ENCODE measurements around the gene ELMO1.

Gene ELMO1

DNA sequence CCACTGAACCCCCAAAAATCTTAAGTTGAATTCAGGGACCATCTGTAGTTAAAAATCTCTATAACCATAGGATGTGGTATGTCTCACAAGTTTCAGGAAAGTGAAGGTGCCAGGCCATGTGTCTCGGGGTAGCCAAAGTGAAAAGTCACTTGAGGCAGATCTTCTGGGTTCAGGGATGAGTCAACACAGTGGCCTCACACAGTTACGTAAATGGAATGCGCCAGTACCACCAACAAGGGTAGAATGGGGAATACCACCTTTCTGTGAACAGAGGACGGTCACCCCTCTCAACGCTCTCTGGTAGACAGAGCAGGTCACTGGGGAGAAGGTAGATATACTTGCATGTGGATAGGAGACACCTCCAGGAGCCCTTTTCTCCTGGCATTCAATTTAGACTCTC lies 71.4 kb downstream of the ELMO1 start:
- Histone ChIP-seq H3K36me3 (ENCODE audit: control insufficient read depth in 2 of 2, insufficient read depth in 2 of 2, low read length in 2 of 2) (no peaks in the 10 kb centered on the region), H3K4me1 (ENCODE audit: control insufficient read depth in 2 of 2, insufficient read depth in 2 of 2, low read length in 2 of 2) (no peaks in the 10 kb centered on the region), H3K4me3 (ENCODE audit: low read length in 2 of 2) (no peak overlapping the region), H3K27me3 (ENCODE audit: control insufficient read depth in 2 of 2, insufficient read depth in 2 of 2, low read length in 2 of 2) (no peaks in the 10 kb centered on the region), H3K9ac (ENCODE audit: low read depth in 1 of 2, low read length in 2 of 2) (no peak overlapping the region), H3K27ac (ENCODE audit: low read depth in 2 of 2, low read length in 2 of 2) (no peak overlapping the region), H3K9me3 (ENCODE audit: control insufficient read depth in 2 of 2, low read length in 2 of 2) (no peaks in the 10 kb centered on the region)

DNA sequence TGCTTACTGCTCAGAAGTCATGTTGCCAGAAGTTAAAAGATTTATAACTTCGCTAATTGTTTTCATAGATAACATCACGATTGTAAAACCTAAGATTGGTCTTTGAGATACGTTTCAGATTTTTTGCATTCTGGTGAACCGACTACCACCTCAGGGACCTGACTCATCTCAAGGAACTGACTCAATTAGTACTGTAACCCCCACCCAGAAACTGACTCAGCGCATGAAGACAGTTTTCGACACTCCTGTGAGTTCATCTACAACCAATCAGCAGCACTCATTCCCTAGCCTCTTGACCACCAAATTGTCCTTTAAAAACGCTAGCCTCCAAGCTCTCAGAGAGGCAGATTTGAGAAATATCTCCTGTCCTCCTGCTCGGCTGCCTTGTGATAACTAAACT lies 72.3 kb downstream of the ELMO1 start:
- Histone ChIP-seq H3K27me3 (ENCODE audit: control insufficient read depth in 2 of 2, insufficient read depth in 2 of 2, low read length in 2 of 2) (no peaks in the 10 kb centered on the region), H3K4me1 (ENCODE audit: control insufficient read depth in 2 of 2, insufficient read depth in 2 of 2, low read length in 2 of 2) (no peaks in the 10 kb centered on the region), H3K27ac (ENCODE audit: low read depth in 2 of 2, low read length in 2 of 2) (no peak overlapping the region), H3K9me3 (ENCODE audit: control insufficient read depth in 2 of 2, low read length in 2 of 2) (no peaks in the 10 kb centered on the region), H3K9ac (ENCODE audit: low read depth in 1 of 2, low read length in 2 of 2) (no peak overlapping the region), H3K36me3 (ENCODE audit: control insufficient read depth in 2 of 2, insufficient read depth in 2 of 2, low read length in 2 of 2) (no peaks in the 10 kb centered on the region), H3K4me3 (ENCODE audit: low read length in 2 of 2) (no peak overlapping the region)

DNA sequence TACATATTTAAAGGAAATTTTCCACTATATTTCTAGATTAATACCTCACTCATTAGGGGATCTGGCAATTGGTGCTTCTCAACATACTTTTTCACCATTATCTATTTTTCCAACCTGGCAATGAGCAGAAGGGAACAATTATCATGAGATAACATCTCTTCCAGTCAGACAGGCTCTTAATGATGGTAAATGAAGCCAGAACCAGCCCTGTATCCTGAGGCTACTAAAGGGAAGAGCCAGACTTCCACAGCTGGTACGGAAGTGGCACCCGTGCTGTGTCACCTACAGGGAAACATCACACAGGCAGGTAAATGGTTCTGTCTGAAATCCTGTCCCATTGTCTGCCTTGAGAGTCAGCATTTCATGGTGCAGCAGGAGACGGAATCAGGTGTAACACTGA lies 75.9 kb downstream of the ELMO1 start:
- no peak overlapping the region for H3K27ac ChIP-seq (ENCODE audit: low read depth in 2 of 2, low read length in 2 of 2)

DNA sequence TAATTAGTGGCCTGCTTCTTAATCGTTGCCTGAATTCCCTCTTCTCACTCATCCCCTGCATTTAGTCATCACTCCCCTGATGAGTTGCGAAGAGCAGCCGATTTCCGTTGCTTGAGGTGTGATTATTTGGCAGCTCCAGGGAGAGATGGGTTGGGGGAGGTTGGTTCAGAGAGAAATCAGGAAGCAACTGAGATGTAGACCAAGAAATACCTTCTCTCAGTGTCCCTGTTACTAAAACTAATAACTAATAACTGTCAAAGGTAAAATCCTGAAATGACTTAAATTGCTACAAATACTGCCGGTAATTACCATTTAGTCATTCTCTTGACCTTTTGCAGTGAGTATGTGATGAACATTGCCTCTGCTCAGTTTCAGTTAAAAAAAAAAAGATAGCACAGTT lies 76.9 kb downstream of the ELMO1 start:
- Histone ChIP-seq H3K27ac (ENCODE audit: low read depth in 2 of 2, low read length in 2 of 2) (no peak overlapping the region), H3K9me3 (ENCODE audit: control insufficient read depth in 2 of 2, low read length in 2 of 2) (no peaks in the 10 kb centered on the region)

More for the DNA sequence above, 75.9 kb downstream of the ELMO1 start:
- Histone ChIP-seq H3K9ac (ENCODE audit: low read depth in 1 of 2, low read length in 2 of 2) (no peak overlapping the region), H3K36me3 (ENCODE audit: control insufficient read depth in 2 of 2, insufficient read depth in 2 of 2, low read length in 2 of 2) (no peaks in the 10 kb centered on the region), H3K9me3 (ENCODE audit: control insufficient read depth in 2 of 2, low read length in 2 of 2) (no peaks in the 10 kb centered on the region), H3K4me1 (ENCODE audit: control insufficient read depth in 2 of 2, insufficient read depth in 2 of 2, low read length in 2 of 2) (no peaks in the 10 kb centered on the region), H3K4me3 (ENCODE audit: low read length in 2 of 2) (no peak overlapping the region), H3K27me3 (ENCODE audit: control insufficient read depth in 2 of 2, insufficient read depth in 2 of 2, low read length in 2 of 2) (no peaks in the 10 kb centered on the region)

DNA sequence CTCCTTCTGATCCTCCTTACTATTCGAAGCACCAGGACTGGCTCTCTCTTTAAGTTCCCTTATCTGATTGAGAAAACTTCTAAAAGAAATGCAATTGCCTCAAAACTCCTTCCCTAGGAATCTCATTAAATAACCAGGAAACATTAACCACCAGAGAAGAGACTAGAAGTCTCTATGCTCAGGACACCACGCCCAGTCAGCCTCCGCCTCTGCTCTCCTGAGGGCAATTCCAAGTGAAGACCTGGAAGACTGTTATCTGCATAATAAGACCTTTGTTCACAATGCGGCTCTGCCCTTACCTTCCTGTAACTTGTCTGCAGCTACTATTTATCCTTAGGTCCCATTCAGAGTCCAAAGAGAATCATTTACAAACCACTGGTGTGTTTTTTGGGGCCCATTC lies 78.8 kb downstream of the ELMO1 start:
- H3K4me1 ChIP-seq (ENCODE audit: control insufficient read depth in 2 of 2, insufficient read depth in 2 of 2, low read length in 2 of 2), result no peaks in the 10 kb centered on the region
- no peaks in the 10 kb centered on the region for H3K36me3 ChIP-seq (ENCODE audit: control insufficient read depth in 2 of 2, insufficient read depth in 2 of 2, low read length in 2 of 2)
- H3K27me3 ChIP-seq (ENCODE audit: control insufficient read depth in 2 of 2, insufficient read depth in 2 of 2, low read length in 2 of 2), result no peaks in the 10 kb centered on the region
- H3K27ac ChIP-seq (ENCODE audit: low read depth in 2 of 2, low read length in 2 of 2), result no peak overlapping the region
- no peak overlapping the region for H3K9ac ChIP-seq (ENCODE audit: low read depth in 1 of 2, low read length in 2 of 2)
- H3K9me3 ChIP-seq (ENCODE audit: control insufficient read depth in 2 of 2, low read length in 2 of 2), result no peaks in the 10 kb centered on the region
- H3K4me3 ChIP-seq (ENCODE audit: low read length in 2 of 2), result no peak overlapping the region

More for the DNA sequence above, 76.9 kb downstream of the ELMO1 start:
- H3K4me1 ChIP-seq (ENCODE audit: control insufficient read depth in 2 of 2, insufficient read depth in 2 of 2, low read length in 2 of 2), result no peaks in the 10 kb centered on the region
- no peak overlapping the region for H3K9ac ChIP-seq (ENCODE audit: low read depth in 1 of 2, low read length in 2 of 2)
- H3K4me3 ChIP-seq (ENCODE audit: low read length in 2 of 2), result no peak overlapping the region
- no peaks in the 10 kb centered on the region for H3K36me3 ChIP-seq (ENCODE audit: control insufficient read depth in 2 of 2, insufficient read depth in 2 of 2, low read length in 2 of 2)
- no peaks in the 10 kb centered on the region for H3K27me3 ChIP-seq (ENCODE audit: control insufficient read depth in 2 of 2, insufficient read depth in 2 of 2, low read length in 2 of 2)

GRCh38 chr7:37368540-37368939 lies 80.1 kb downstream of the ELMO1 start:
- H3K27me3 ChIP-seq (ENCODE audit: control insufficient read depth in 2 of 2, insufficient read depth in 2 of 2, low read length in 2 of 2), result no peaks in the 10 kb centered on the region
- no peak overlapping the region for H3K27ac ChIP-seq (ENCODE audit: low read depth in 2 of 2, low read length in 2 of 2)
- no peak overlapping the region for H3K4me3 ChIP-seq (ENCODE audit: low read length in 2 of 2)
- H3K4me1 ChIP-seq (ENCODE audit: control insufficient read depth in 2 of 2, insufficient read depth in 2 of 2, low read length in 2 of 2), result no peaks in the 10 kb centered on the region
- no peaks in the 10 kb centered on the region for H3K9me3 ChIP-seq (ENCODE audit: control insufficient read depth in 2 of 2, low read length in 2 of 2)
- no peaks in the 10 kb centered on the region for H3K36me3 ChIP-seq (ENCODE audit: control insufficient read depth in 2 of 2, insufficient read depth in 2 of 2, low read length in 2 of 2)
- H3K9ac ChIP-seq (ENCODE audit: low read depth in 1 of 2, low read length in 2 of 2), result no peak overlapping the region

- Histone ChIP-seq H3K9ac (ENCODE audit: low read depth in 1 of 2, low read length in 2 of 2) (no peak overlapping the region), H3K4me3 (ENCODE audit: low read length in 2 of 2) (no peak overlapping the region), H3K9me3 (ENCODE audit: control insufficient read depth in 2 of 2, low read length in 2 of 2) (no peaks in the 10 kb centered on the region), H3K27ac (ENCODE audit: low read depth in 2 of 2, low read length in 2 of 2) (no peak overlapping the region), H3K27me3 (ENCODE audit: control insufficient read depth in 2 of 2, insufficient read depth in 2 of 2, low read length in 2 of 2) (no peaks in the 10 kb centered on the region), H3K4me1 (ENCODE audit: control insufficient read depth in 2 of 2, insufficient read depth in 2 of 2, low read length in 2 of 2) (peaks cover 0 to 2% of the 10 kb centered on the region in 2 donors), H3K36me3 (ENCODE audit: control insufficient read depth in 2 of 2, insufficient read depth in 2 of 2, low read length in 2 of 2) (no peaks in the 10 kb centered on the region)
These were observed 81.7 kb downstream of the ELMO1 start for GRCh38 chr7:37367010-37367409.

DNA sequence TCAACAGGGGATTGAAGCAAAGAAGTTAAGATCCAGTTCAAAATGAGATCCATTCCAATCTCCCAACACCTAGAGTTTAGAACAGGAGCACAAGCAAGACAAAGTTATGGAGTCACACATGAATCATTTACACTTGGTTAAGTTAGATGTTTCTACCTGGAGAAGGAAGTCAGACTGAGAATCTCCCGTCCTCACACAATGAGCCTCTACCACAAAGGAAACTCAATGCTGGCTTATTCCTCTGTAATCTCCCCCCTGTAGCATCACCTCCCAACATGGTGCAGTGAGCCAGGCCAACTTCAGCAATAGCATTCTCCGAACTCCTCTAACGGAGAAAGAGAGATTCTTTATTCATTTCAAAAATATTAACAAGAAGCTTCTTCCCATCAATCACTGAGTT lies 82.2 kb downstream of the ELMO1 start:
- H3K4me1 ChIP-seq (ENCODE audit: control insufficient read depth in 2 of 2, insufficient read depth in 2 of 2, low read length in 2 of 2), result peaks cover 0 to 2% of the 10 kb centered on the region in 2 donors
- H3K27me3 ChIP-seq (ENCODE audit: control insufficient read depth in 2 of 2, insufficient read depth in 2 of 2, low read length in 2 of 2), result no peaks in the 10 kb centered on the region
- H3K4me3 ChIP-seq (ENCODE audit: low read length in 2 of 2), result no peak overlapping the region
- H3K9me3 ChIP-seq (ENCODE audit: control insufficient read depth in 2 of 2, low read length in 2 of 2), result no peaks in the 10 kb centered on the region
- no peaks in the 10 kb centered on the region for H3K36me3 ChIP-seq (ENCODE audit: control insufficient read depth in 2 of 2, insufficient read depth in 2 of 2, low read length in 2 of 2)
- H3K27ac ChIP-seq (ENCODE audit: low read depth in 2 of 2, low read length in 2 of 2), result no peak overlapping the region
- H3K9ac ChIP-seq (ENCODE audit: low read depth in 1 of 2, low read length in 2 of 2), result no peak overlapping the region

DNA sequence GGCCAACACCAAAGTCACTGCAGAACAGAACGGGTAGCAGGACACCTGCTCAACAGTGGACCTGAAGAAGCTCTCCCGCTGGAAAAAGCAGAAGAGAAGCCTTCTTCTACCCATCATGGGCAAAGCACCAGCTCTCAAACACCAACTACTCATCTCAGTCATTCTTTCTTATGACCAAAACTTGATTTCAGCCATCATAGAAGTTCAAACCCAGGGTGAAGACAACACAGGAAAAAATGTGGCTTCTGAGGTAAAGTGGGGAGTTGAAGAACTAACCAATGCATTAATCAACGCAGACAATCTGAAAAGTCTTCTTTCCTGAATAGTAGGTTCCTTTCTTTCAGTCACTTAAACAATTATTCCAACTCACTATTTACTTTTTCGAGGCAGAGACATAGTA lies 83.3 kb downstream of the ELMO1 start:
- Histone ChIP-seq H3K4me3 (ENCODE audit: low read length in 2 of 2) (no peak overlapping the region), H3K9ac (ENCODE audit: low read depth in 1 of 2, low read length in 2 of 2) (no peak overlapping the region), H3K36me3 (ENCODE audit: control insufficient read depth in 2 of 2, insufficient read depth in 2 of 2, low read length in 2 of 2) (no peaks in the 10 kb centered on the region), H3K9me3 (ENCODE audit: control insufficient read depth in 2 of 2, low read length in 2 of 2) (no peaks in the 10 kb centered on the region), H3K27ac (ENCODE audit: low read depth in 2 of 2, low read length in 2 of 2) (no peak overlapping the region), H3K4me1 (ENCODE audit: control insufficient read depth in 2 of 2, insufficient read depth in 2 of 2, low read length in 2 of 2) (peaks cover 0 to 2% of the 10 kb centered on the region in 2 donors), H3K27me3 (ENCODE audit: control insufficient read depth in 2 of 2, insufficient read depth in 2 of 2, low read length in 2 of 2) (no peaks in the 10 kb centered on the region)

DNA sequence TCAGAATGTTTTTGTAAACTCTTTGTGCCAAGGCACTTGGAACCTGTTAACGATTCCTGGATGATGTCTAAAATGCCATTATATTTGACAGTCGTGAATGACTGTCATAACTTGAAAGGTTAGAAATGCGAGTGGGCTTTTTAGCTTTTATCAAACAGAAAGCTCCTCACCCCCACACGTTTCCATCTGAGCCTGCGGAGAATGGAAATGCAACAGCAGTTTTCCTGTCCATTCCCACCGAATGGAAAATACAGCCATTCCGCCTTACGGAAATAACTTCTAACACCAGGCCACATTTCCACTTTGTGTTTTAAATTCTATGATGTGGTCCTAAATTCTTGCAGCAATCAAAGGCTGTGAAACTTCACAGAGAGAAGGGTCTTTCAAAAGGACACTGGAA lies 83.8 kb downstream of the ELMO1 start:
- Histone ChIP-seq H3K4me3 (ENCODE audit: low read length in 2 of 2) (no peak overlapping the region), H3K27ac (ENCODE audit: low read depth in 2 of 2, low read length in 2 of 2) (no peak overlapping the region), H3K4me1 (ENCODE audit: control insufficient read depth in 2 of 2, insufficient read depth in 2 of 2, low read length in 2 of 2) (peaks cover 0 to 2% of the 10 kb centered on the region in 2 donors)

More for the DNA sequence above, 83.8 kb downstream of the ELMO1 start:
- H3K9ac ChIP-seq (ENCODE audit: low read depth in 1 of 2, low read length in 2 of 2), result no peak overlapping the region
- no peaks in the 10 kb centered on the region for H3K9me3 ChIP-seq (ENCODE audit: control insufficient read depth in 2 of 2, low read length in 2 of 2)
- no peaks in the 10 kb centered on the region for H3K36me3 ChIP-seq (ENCODE audit: control insufficient read depth in 2 of 2, insufficient read depth in 2 of 2, low read length in 2 of 2)
- no peaks in the 10 kb centered on the region for H3K27me3 ChIP-seq (ENCODE audit: control insufficient read depth in 2 of 2, insufficient read depth in 2 of 2, low read length in 2 of 2)

All from mucosa of rectum (tissue), 2 donors.